Astrocyte of the spinal cord (primary cell): ENCODE results near the gene PRIM2.
"Not testable (repeated sequence)": the region's sequence is repeated elsewhere in the genome, so short reads cannot be mapped to it uniquely, and the experiment has no call there.

Source experiments
- DNase-seq: peaks from one replicate; pipeline ENCODE4 v3.0.0; 2011; ENCODE audit warnings: low read depth, low spot score
- H3K4me3 ChIP-seq: 2 replicates; pipeline ENCODE4 v1.5.1; 2011; ENCODE audit warnings: low read depth, mild to moderate bottlenecking, low read length, moderate library complexity
- in situ Hi-C: cut with HindIII; loops from 2 replicates; pipeline ENCODE4 v1.10.0; 2017; ENCODE audit warnings: low sequenced_read_pairs
- TF ChIP-seq, protein P1 (sequence below): IDR thresholded peaks from 2 replicates; pipeline ENCODE4 v1.5.1; 2012; ENCODE audit warnings: low read depth, mild to moderate bottlenecking, low read length, inconsistent platforms

The PRIM2 gene

DNA sequence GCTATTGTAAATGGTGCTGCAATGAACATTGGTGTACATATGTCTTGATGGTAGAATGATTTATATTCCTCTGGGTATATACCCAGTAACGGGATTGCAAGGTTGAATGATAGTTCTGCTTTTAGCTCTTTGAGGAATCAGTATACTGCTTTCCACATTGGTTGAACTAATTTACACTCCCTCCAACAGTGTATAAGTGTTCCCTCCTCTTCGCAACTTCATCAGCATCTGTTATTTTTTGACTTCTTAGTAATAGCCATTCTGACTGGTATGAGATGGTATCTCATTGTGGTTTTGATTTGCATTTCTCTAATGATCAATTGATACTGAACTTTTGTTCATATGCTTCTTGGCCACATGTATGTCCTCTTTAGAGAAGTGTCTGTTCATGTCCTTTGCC, 73.4 kb downstream of the PRIM2 start:
- H3K4me3 ChIP-seq, DNase-seq, in situ Hi-C loops: not testable (repeated sequence)

DNA sequence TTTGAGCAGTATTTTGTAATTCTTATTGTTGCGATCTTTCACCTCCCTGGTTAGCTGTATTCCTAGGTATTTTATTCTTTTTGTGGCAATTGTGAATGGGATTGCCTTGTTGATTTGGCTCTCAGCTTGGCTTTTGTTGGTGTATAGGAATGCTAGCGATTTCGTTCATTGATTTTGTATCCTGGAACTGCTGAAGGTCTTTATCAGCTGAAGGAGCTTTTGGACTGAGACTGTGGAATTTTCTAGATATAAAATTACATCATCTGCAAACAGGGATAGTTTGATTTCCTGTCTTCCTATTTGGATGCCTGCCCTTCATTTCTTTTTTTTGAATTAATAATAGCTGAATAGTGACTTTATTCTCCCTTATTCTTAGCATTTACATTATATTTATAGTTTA, 74.6 kb downstream of the PRIM2 start:
- DNase-seq, in situ Hi-C loops, H3K4me3 ChIP-seq: not testable (repeated sequence)

- DNase-seq, in situ Hi-C loops, H3K4me3 ChIP-seq: not testable (repeated sequence)
Observed at GRCh38 chr6:57419341-57419740, 101.9 kb downstream of the PRIM2 start.

GRCh38 chr6:57421503-57421902, 104.1 kb downstream of the PRIM2 start:
- H3K4me3 ChIP-seq, result no peak overlapping the region
- no peak for DNase-seq
- TF ChIP-seq, protein P1, sequence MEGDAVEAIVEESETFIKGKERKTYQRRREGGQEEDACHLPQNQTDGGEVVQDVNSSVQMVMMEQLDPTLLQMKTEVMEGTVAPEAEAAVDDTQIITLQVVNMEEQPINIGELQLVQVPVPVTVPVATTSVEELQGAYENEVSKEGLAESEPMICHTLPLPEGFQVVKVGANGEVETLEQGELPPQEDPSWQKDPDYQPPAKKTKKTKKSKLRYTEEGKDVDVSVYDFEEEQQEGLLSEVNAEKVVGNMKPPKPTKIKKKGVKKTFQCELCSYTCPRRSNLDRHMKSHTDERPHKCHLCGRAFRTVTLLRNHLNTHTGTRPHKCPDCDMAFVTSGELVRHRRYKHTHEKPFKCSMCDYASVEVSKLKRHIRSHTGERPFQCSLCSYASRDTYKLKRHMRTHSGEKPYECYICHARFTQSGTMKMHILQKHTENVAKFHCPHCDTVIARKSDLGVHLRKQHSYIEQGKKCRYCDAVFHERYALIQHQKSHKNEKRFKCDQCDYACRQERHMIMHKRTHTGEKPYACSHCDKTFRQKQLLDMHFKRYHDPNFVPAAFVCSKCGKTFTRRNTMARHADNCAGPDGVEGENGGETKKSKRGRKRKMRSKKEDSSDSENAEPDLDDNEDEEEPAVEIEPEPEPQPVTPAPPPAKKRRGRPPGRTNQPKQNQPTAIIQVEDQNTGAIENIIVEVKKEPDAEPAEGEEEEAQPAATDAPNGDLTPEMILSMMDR, result no peak
- in situ Hi-C loops, result no loop called here

DNA sequence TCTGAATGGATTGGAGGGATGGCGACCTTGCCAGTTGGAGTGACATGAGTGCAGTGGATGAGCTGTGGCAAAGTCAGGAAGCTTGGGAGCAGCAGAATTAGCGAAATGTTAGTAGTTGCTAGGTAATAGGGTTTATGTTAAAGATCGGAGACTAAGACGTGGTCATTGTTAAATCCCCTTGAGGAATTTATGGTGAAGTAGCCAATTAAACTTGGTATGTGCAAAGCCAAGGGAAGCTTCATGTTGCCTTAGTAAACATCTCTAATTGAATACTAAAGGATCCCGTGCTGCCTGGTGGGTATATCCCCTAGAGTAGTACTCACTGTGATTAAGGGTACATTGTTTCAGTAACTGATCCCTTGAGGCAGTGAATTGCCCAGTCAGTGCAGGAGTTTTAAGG, 106.0 kb downstream of the PRIM2 start:
- no peak for DNase-seq
- in situ Hi-C loops, result no loop called here
- no peak overlapping the region for H3K4me3 ChIP-seq
- TF ChIP-seq, protein P1, result no peak

DNA sequence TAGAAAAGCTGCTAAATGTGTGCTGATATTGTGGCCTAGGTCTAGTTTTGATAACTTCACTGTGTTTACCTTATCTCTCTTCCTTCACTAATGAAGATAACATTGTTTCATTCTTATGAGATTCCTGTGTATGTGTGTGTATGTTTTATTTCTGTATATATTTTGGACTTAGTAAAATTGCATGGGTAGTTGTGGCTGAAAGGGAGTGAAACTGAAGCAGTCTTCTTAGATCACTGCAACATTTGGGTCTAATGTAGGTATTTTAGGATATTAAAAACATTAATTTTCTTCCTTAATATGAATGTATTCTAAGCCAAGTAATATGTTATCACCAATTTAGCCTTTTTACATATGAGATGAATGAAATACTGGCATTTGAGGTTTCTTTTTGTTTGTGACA, 114.3 kb downstream of the PRIM2 start:
- DNase-seq, H3K4me3 ChIP-seq, in situ Hi-C loops: not testable (repeated sequence)

DNA sequence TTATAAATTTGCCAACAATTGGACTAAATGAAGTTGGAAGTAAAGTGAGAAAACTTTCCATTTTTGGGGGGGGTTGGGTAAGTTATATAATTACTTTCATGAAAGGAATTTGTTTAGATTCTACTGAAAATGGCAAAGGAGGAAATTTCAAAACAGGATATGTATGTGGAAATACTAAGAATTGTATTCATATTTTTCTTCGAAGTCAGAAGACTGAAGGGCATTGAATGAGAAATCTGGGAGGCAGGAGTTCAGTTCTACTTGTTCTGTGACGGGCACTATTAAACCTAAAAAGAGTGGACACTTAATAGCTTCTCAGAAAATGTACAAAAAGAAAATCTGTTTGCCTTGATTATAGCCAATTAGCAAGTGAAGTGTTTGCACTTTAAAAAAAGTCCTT, 114.7 kb downstream of the PRIM2 start:
- H3K4me3 ChIP-seq, result no peak overlapping the region
- in situ Hi-C loops, result no loop called here
- peak; percentile 33 for DNase-seq
- TF ChIP-seq, protein P1, result no peak

DNA sequence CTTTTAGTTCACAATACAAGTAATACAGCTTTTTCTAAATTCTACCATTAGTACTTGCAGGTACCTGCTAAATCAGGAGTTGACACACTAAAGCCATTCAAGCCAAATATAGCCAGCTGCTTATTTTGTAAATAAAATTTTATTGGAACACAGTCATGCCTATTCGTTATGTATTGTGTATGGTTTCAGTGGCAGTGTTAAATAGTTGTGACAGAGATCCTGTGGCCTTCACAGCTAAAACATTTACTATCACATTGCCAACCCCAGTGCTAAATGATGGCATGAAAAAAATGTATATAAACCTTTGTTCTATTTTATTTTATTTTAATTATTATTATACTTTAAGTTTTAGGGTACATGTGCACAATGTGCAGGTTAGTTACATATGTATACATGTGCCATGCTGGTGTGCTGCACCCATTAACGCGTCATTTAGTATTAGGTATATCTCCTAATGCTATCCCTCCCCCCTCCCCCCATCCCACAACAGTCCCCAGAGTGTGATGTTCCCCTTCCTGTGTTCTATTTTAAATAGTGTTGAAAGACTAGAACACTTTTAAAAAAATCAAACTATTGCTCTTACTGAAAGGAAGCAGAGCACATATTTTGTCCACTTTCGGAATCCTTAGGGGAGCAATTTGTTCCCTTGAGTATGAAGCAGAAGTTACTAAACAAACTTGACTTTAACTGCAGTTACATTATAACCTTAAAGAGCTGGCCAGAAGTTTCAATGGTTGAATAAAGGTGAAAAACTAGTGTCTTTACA, 115.7 kb downstream of the PRIM2 start:
- no peak for DNase-seq
- TF ChIP-seq, protein P1, result no peak
- in situ Hi-C loops, result no loop called here
- H3K4me3 ChIP-seq, result no peak overlapping the region

DNA sequence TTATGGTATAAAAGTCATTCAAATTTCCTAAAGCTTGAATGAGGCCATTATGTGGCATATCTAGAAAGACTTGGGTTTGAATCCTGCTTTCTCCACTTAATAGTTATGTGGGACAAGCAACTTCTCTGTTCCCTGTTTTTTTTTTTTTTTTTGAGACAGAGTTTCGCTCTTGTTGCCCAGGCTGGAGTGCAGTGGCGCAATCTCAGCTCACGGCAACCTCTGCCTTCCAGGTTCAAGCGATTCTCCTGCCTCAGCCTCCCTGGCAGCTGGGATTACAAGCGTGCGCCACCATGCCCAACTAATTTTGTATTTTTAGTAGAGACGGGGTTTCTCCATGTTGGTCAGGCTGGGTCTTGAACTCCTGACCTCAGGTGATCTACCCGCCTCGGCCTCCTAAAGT, 116.4 kb downstream of the PRIM2 start:
- DNase-seq, H3K4me3 ChIP-seq, in situ Hi-C loops: not testable (repeated sequence)
